Endothelial cell of umbilical vein (primary cell): ENCODE results near the gene ACOT7. TPM values are rescaled to one million over a fixed set of nuclear protein-coding genes. Genes with fewer than 3 reads are reported as not detected.

Experiments used
- BruUV-seq: library from RNA; stranded (reverse); fragments of 400-500 nt; replicated peaks from 2 replicates; lab custom pipeline; 2021; lab: Mats Ljungman, UMichigan
- CTCF ChIA-PET: fragments of 300-600, 350-600 bp; sonication (Branson Sonifier 250); formaldehyde crosslinking; loops from one replicate; lab custom pipeline; 2021; ENCODE audit warnings: antibody characterized with exemption, inconsistent platforms; lab: Charles Lee
- POLR2A ChIA-PET: fragments of 300-600, 350-600 bp; sonication (Branson Sonifier 250); formaldehyde crosslinking; loops from one replicate; lab custom pipeline; 2021; ENCODE audit warnings: antibody characterized with exemption, inconsistent platforms; lab: Charles Lee
- DNase-seq: peaks from one replicate; pipeline ENCODE4 v3.0.0-alpha.2; 2011; ENCODE audit warnings: low read depth, low spot score
- FAIRE-seq: peaks from 2 replicates; lab custom pipeline; 2011; peaks lifted over from hg19 to GRCh38; lab: Jason Lieb, UNC
- H2AFZ ChIP-seq: 2 replicates; pipeline ENCODE4 v1.6.0; 2012; ENCODE audit warnings: low read depth, low read length, control low read depth, inconsistent platforms
- H3K27ac ChIP-seq: 2 replicates; pipeline ENCODE4 v1.5.1; 2011; ENCODE audit warnings: low read depth, mild to moderate bottlenecking, control low read depth, low read length, moderate library complexity; ENCODE audit not compliant: insufficient read depth
- H3K27me3 ChIP-seq, 2 experiments: 2 replicates each; pipeline versions ENCODE4 v1.6.0 to v1.6.1; 2011; ENCODE audit warnings: low read length in 2 of 2, mixed read lengths in 1 of 2; ENCODE audit not compliant: control insufficient read depth in 2 of 2, insufficient read depth in 2 of 2
- H3K36me3 ChIP-seq, 2 experiments: 2 replicates in 1 of 2; 3 replicates in 1 of 2; pipeline ENCODE4 v1.5.1; 2011; ENCODE audit warnings: low read length in 2 of 2, mild to moderate bottlenecking in 1 of 2, moderate library complexity in 1 of 2; ENCODE audit not compliant: control insufficient read depth in 2 of 2, insufficient read depth in 2 of 2; ENCODE audit errors: extremely low read depth in 1 of 2
- H3K4me1 ChIP-seq: 3 replicates; pipeline ENCODE4 v1.5.1; 2011; ENCODE audit warnings: mild to moderate bottlenecking, low read length; ENCODE audit not compliant: control insufficient read depth, insufficient read depth; ENCODE audit errors: extremely low read depth
- H3K4me2 ChIP-seq: 2 replicates; pipeline ENCODE4 v1.6.1; 2011; ENCODE audit warnings: low read length, control low read depth, mixed read lengths; ENCODE audit not compliant: insufficient read depth
- H3K4me3 ChIP-seq, 3 experiments: fragments of 200-600 bp in 1 of 3; sonication (generic), shearing (Covaris generic) in 1 of 3; replicated peaks in 1 of 3; 2 replicates each; pipeline ENCODE4 v1.5.1; 2011 to 2016; ENCODE audit warnings: control low read depth in 3 of 3, low read length in 3 of 3, mild to moderate bottlenecking in 2 of 3, inconsistent platforms in 1 of 3, low read depth in 1 of 3, moderate library complexity in 1 of 3; ENCODE audit not compliant: insufficient read depth in 1 of 3
- H3K79me2 ChIP-seq: 2 replicates; pipeline ENCODE4 v1.6.0; 2012; ENCODE audit warnings: low read length, inconsistent platforms; ENCODE audit not compliant: control insufficient read depth, insufficient read depth
- H3K9ac ChIP-seq: replicated peaks from 2 replicates; pipeline ENCODE3; 2011; ENCODE audit warnings: low read length, control low read depth; ENCODE audit not compliant: insufficient read depth; ENCODE audit errors: extremely low read depth
- H3K9me1 ChIP-seq: replicated peaks from 3 replicates; pipeline ENCODE4 v1.6.0; 2011; ENCODE audit warnings: mild to moderate bottlenecking, low read length; ENCODE audit not compliant: control insufficient read depth, insufficient read depth; ENCODE audit errors: extremely low read depth
- H3K9me3 ChIP-seq: replicated peaks from 2 replicates; pipeline ENCODE4 v1.5.1; 2012; ENCODE audit warnings: low read length, inconsistent platforms; ENCODE audit not compliant: control insufficient read depth, insufficient read depth
- H4K20me1 ChIP-seq: replicated peaks from 2 replicates; pipeline ENCODE3; 2011; ENCODE audit warnings: mild to moderate bottlenecking, low read length; ENCODE audit not compliant: control insufficient read depth, insufficient read depth; ENCODE audit errors: extremely low read depth
- CTCF ChIP-seq, 2 donors: IDR thresholded peaks; 1 replicate in 1 of 2; 2 replicates in 1 of 2; pipeline ENCODE4 v1.5.1; 2011; ENCODE audit warnings: low read length in 2 of 2, mild to moderate bottlenecking in 2 of 2, moderate library complexity in 2 of 2, control low read depth in 1 of 2, inconsistent platforms in 1 of 2, low read depth in 1 of 2; ENCODE audit not compliant: insufficient read depth in 1 of 2; ENCODE audit errors: extremely low read depth in 1 of 2
- EZH2 ChIP-seq: IDR thresholded peaks from 2 replicates; pipeline ENCODE4 v1.6.1; 2012; ENCODE audit warnings: borderline replicate concordance, low read depth, mild to moderate bottlenecking, moderate library complexity, low read length, inconsistent platforms; ENCODE audit not compliant: severe bottlenecking
- FOS ChIP-seq: IDR thresholded peaks from 2 replicates; pipeline ENCODE4 v1.6.1; 2011; ENCODE audit warnings: mild to moderate bottlenecking, low read length, moderate library complexity, borderline replicate concordance; ENCODE audit not compliant: insufficient read depth
- GATA2 ChIP-seq: IDR thresholded peaks from 2 replicates; pipeline ENCODE4 v1.7.0; 2011; ENCODE audit warnings: low read depth, mild to moderate bottlenecking, moderate library complexity, mixed read lengths, low read length; ENCODE audit not compliant: insufficient read length, insufficient read depth
- JUN ChIP-seq: IDR thresholded peaks from 2 replicates; pipeline ENCODE4 v1.6.1; 2011; ENCODE audit warnings: borderline replicate concordance, low read depth; ENCODE audit not compliant: insufficient read length, insufficient read depth
- MAX ChIP-seq: IDR thresholded peaks from 2 replicates; pipeline ENCODE4 v1.6.1; 2011; ENCODE audit not compliant: insufficient read depth, insufficient read length
- MYC ChIP-seq: IDR thresholded peaks from one replicate; pipeline ENCODE4 v1.6.1; 2011; ENCODE audit warnings: mild to moderate bottlenecking, low read depth, low read length
- POLR2A ChIP-seq: IDR thresholded peaks from 2 replicates; pipeline ENCODE4 v1.6.1; 2012; ENCODE audit warnings: low read depth, mild to moderate bottlenecking, control low read depth, low read length
- POLR2AphosphoS5 ChIP-seq: IDR thresholded peaks from 2 replicates; pipeline ENCODE4 v1.6.1; 2012; ENCODE audit warnings: low read depth, mild to moderate bottlenecking, control low read depth, low read length, moderate library complexity; ENCODE audit not compliant: insufficient read depth
- dilution Hi-C: fragments of 300-500 bp; cut with MboI; formaldehyde crosslinking; loops from one replicate; pipeline ENCODE4 v1.15.0; 2019; ENCODE audit warnings: low sequenced_read_pairs; ENCODE audit not compliant: extremely low pct_ligation_motif_present
- intact Hi-C: fragments of 100-400 bp; cut with micrococcal nuclease; formaldehyde crosslinking; loops from one replicate; pipeline ENCODE4 v1.10.0; 2022
- polyA plus RNA-seq, 4 experiments: library from polyadenylated mRNA; depleted of rRNA in 3 of 4; stranded (reverse) in 3 of 4; unstranded in 1 of 4; fragments of >200 nt; gene quantifications; 2 replicates each; pipeline versions ENCODE4 v1.2.1 to v1.2.3, GENCODE V29; 2011 to 2012; ENCODE audit warnings: missing spikeins in 1 of 4
- total RNA-seq: library from RNA; stranded (reverse); gene quantifications from 2 replicates; pipeline ENCODE4 v1.2.3, GENCODE V29; 2021

ACOT7 gene
- total and polyA plus RNA-seq, 2 donors (not counting 3 experiments of a cell fraction or from before 2014, with no cell fraction given): 69.4 to 105 TPM

- FAIRE-seq (no peak), DNase-seq (no peak)
- TF ChIP-seq MAX (no peak), POLR2AphosphoS5 (no peak), JUN (no peak), MYC (no peak), GATA2 (no peak), CTCF (IDR thresholded peaks at IDR 0.05; ENCODE audit: extremely low read depth in 1 of 2, insufficient read depth in 1 of 2, low read depth in 1 of 2, low read length in 2 of 2) (no peak), POLR2A (no peak), EZH2 (no peak), FOS (no peak)
- intact Hi-C loops: no loop called here
- Histone ChIP-seq H4K20me1 (no peaks in the 10 kb centered on the region), H3K9me3 (no peaks in the 10 kb centered on the region), H3K9ac (no peak overlapping the region), H3K36me3 (no peaks in the 10 kb centered on the region), H3K9me1 (no peaks in the 10 kb centered on the region), H3K27ac (no peak overlapping the region), H3K4me1 (no peaks in the 10 kb centered on the region), H3K79me2 (no peaks in the 10 kb centered on the region), H3K4me3 (no peak overlapping the region), H3K4me2 (no peak overlapping the region), H3K27me3 (no peaks in the 10 kb centered on the region), H2AFZ (no peak overlapping the region)
- ChIA-PET CTCF (interaction anchor here (4.0 to 10.3 kb wide), 2 partner anchors 12 to 26 kb away, joined by 73 to 202 read pairs; partner anchors contain the start of genes ESPN and HES2), POLR2A (no interaction called here)
- dilution Hi-C loops: no loop called here
- no TSS peak for BruUV-seq
Measured at GRCh38 chr1:6435547-6435946, 42.0 kb upstream of the ACOT7 start.
